CD4-positive, CD25-positive, alpha-beta regulatory T cell (primary cell): ENCODE data around the gene DENND2A. TPM values are rescaled to one million over a fixed set of nuclear protein-coding genes. Genes with fewer than 3 reads are reported as not detected.

ENCODE experiments used
- ATAC-seq, 2 donors: fragments of 150-1000 bp; cut with Tn5 transposase; one replicate each; pipeline ENCODE4 v1.10.0; 2021; ENCODE audit warnings: low read depth in 2 of 2, moderate number of reproducible peaks in 2 of 2, moderate library complexity in 1 of 2
- DNase-seq, 3 donors: peaks; one replicate each; pipeline versions ENCODE4 v3.0.0 to v3.0.0-alpha.2; 2012 to 2022; ENCODE audit warnings: mixed read lengths in 1 of 3
- H3K27ac ChIP-seq: one replicate; pipeline ENCODE4 v1.7.0; 2013; ENCODE audit warnings: mild to moderate bottlenecking, low read length; ENCODE audit not compliant: insufficient read depth, poor library complexity, severe bottlenecking
- H3K27me3 ChIP-seq: one replicate; pipeline ENCODE4 v1.7.0; 2013; ENCODE audit warnings: low read length; ENCODE audit not compliant: control insufficient read depth, insufficient read depth
- H3K36me3 ChIP-seq: one replicate; pipeline ENCODE4 v1.7.0; 2013; ENCODE audit warnings: mild to moderate bottlenecking, low read length, moderate library complexity; ENCODE audit not compliant: control insufficient read depth, insufficient read depth
- H3K4me1 ChIP-seq: 2 replicates; pipeline ENCODE4 v1.7.0; 2013; ENCODE audit warnings: mild to moderate bottlenecking, low read length; ENCODE audit not compliant: insufficient read depth, control insufficient read depth, poor library complexity, severe bottlenecking
- H3K4me3 ChIP-seq: one replicate; pipeline ENCODE4 v1.7.0; 2013; ENCODE audit warnings: low read depth, mild to moderate bottlenecking, low read length, moderate library complexity
- H3K9me3 ChIP-seq, 2 experiments: 1 replicate in 1 of 2; 2 replicates in 1 of 2; pipeline ENCODE4 v1.7.0; 2013; ENCODE audit warnings: low read length in 2 of 2, mild to moderate bottlenecking in 1 of 2, moderate library complexity in 1 of 2; ENCODE audit not compliant: control insufficient read depth in 2 of 2
- H3K27ac Mint-ChIP-seq, 3 donors: one replicate each; pipeline ENCODE4 v1.8.0; 2020 to 2022; ENCODE audit warnings: mild to moderate bottlenecking in 3 of 3, mixed read lengths in 3 of 3, moderate library complexity in 2 of 3
- H3K27me3 Mint-ChIP-seq: one replicate; pipeline ENCODE4 v1.8.0; 2022; ENCODE audit warnings: mild to moderate bottlenecking, mixed read lengths
- H3K36me3 Mint-ChIP-seq: one replicate; pipeline ENCODE4 v1.8.0; 2020; ENCODE audit warnings: mixed read lengths
- H3K4me1 Mint-ChIP-seq, 4 donors: one replicate each; pipeline ENCODE4 v1.8.0; 2020 to 2022; ENCODE audit warnings: mixed read lengths in 4 of 4, mild to moderate bottlenecking in 1 of 4
- H3K4me3 Mint-ChIP-seq, 4 donors: one replicate each; pipeline ENCODE4 v1.8.0; 2020 to 2022; ENCODE audit warnings: mild to moderate bottlenecking in 4 of 4, mixed read lengths in 4 of 4, moderate library complexity in 3 of 4
- H3K9me3 Mint-ChIP-seq, 7 donors: one replicate each; pipeline ENCODE4 v1.8.0; 2020 to 2022; ENCODE audit warnings: mixed read lengths in 7 of 7, mild to moderate bottlenecking in 3 of 7, moderate library complexity in 2 of 7
- polyA plus RNA-seq, 4 donors: library from polyadenylated mRNA; unstranded; fragments of 300-500 nt; fragmentation: Illumina TruSeq; gene quantifications; one replicate each; pipeline ENCODE4 v1.2.3, GENCODE V29; 2021
- total RNA-seq: library from RNA; stranded (reverse); gene quantifications from one replicate; pipeline ENCODE4 v1.2.3, GENCODE V29; 2022

DENND2A gene
- total and polyA plus RNA-seq, 5 donors from 2014 or later, result not detected

DNA sequence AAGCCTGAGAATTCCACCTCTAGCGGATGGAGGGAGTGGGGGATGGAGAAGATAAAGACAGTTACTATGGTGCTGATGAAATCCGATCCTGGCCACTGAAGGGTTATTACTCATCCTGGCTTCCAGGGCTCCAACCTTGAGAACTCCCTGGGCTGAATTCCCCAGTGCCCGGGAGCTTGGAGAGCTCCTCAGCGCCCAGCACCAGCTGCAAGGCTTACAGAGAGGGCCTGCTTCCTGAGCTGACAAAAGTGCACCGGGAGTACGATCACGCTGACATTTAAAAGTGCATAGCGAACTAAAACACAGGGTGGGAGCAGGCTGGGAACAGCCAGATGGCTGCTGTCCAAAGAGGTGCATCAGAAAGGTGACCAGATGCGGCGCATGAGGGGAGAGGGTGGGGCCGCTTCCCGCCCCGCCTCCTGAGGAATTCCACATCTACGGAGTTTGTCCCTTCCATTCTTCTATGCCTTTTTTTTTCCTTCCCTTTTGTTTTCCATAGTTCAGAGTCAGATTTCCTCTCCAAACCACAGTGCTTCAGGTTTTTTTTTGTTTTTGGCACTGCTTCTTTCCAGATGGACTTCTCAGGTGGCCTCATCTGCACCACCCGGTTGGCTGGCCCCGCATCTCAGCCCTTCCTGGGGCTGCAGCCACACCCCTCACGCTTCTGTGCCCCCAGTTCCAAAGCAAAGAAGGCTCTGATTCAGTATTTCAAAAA is 98.9 kb downstream of the DENND2A start:
- DNase-seq (no peak), ATAC-seq (no peak)
- peaks cover 17% of the 10 kb centered on the region for H3K27me3 Mint-ChIP-seq
- Histone ChIP-seq H3K36me3 (no peaks in the 10 kb centered on the region), H3K27me3 (peaks cover 2% of the 10 kb centered on the region), H3K27ac (no peak overlapping the region), H3K4me1 (no peaks in the 10 kb centered on the region), H3K9me3 (no peaks in the 10 kb centered on the region), H3K4me3 (no peak overlapping the region)
- peaks cover 0 to 3% (median 0%) of the 10 kb centered on the region in 7 donors for H3K9me3 Mint-ChIP-seq
- H3K36me3 Mint-ChIP-seq, result no peaks in the 10 kb centered on the region
- peak overlapping the region in 1 of 3 donors; percentile 28 for H3K27ac Mint-ChIP-seq
- no peak overlapping the region for H3K4me3 Mint-ChIP-seq
- H3K4me1 Mint-ChIP-seq, result peaks cover 0 to 4% (median 1%) of the 10 kb centered on the region in 4 donors

DNA sequence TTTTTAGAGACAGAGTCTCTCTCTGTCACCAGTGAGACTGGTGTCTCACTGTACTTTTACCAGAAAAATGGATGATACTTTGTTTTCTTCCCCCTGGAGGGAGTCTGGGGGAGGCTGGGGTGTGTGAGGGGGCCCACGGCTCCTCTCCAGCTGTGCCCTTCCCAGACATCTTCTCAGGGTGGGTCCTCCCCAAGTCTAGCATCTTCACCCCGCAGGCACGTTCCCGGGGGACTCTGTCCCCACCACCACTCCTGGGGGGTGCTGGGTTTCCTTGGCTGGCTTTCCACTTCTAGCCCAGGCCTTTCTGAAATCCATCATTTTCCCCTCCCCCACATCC is 99.5 kb downstream of the DENND2A start:
- H3K27ac Mint-ChIP-seq, result no peak overlapping the region

GRCh38 chr7:140540136-140540777 is 100.4 kb downstream of the DENND2A start:
- H3K36me3 Mint-ChIP-seq, result no peaks in the 10 kb centered on the region

More for the DNA sequence above, 99.5 kb downstream of the DENND2A start:
- Histone ChIP-seq H3K36me3 (no peaks in the 10 kb centered on the region), H3K9me3 (no peaks in the 10 kb centered on the region), H3K27me3 (no peaks in the 10 kb centered on the region), H3K4me1 (no peaks in the 10 kb centered on the region), H3K4me3 (no peak overlapping the region), H3K27ac (no peak overlapping the region)
- no peak overlapping the region for H3K4me3 Mint-ChIP-seq
- H3K36me3 Mint-ChIP-seq, result no peaks in the 10 kb centered on the region
- H3K27me3 Mint-ChIP-seq, result peaks cover 17% of the 10 kb centered on the region
- DNase-seq (no peak), ATAC-seq (no peak)
- peaks cover 0 to 3% (median 0%) of the 10 kb centered on the region in 7 donors for H3K9me3 Mint-ChIP-seq
- H3K4me1 Mint-ChIP-seq, result peaks cover 0 to 4% (median 1%) of the 10 kb centered on the region in 4 donors

DNA sequence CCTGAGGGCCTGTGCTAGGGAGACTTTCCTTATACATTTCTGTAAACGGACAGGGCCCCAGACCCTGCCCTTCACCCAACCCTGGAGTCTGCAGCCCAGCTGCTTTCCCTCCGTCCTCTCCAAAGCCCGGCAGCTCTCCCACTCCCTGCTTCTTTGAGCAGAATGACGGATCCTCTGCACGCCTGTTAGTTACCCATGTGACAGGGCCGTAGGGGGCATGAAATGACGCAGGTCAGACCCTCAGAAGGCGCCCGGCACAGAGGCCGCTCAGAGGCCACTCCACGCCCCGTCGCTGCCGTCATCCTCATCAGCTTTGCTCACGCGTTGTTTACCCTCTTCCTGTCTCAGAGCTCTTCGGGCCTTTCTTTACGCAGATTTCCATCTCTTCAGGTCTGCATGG is 101.2 kb downstream of the DENND2A start:
- Histone ChIP-seq H3K27ac (no peak overlapping the region), H3K36me3 (no peaks in the 10 kb centered on the region), H3K4me1 (no peaks in the 10 kb centered on the region), H3K4me3 (no peak overlapping the region), H3K27me3 (no peaks in the 10 kb centered on the region), H3K9me3 (no peaks in the 10 kb centered on the region)
- DNase-seq (no peak), ATAC-seq (no peak)
- Mint-ChIP-seq H3K9me3 (peaks cover 0 to under 1% (median 0%) of the 10 kb centered on the region in 7 donors), H3K4me1 (peaks cover 0 to 4% (median 1%) of the 10 kb centered on the region in 4 donors), H3K27ac (no peak overlapping the region), H3K27me3 (peaks cover 19% of the 10 kb centered on the region), H3K4me3 (no peak overlapping the region), H3K36me3 (no peaks in the 10 kb centered on the region)

More at GRCh38 chr7:140540136-140540777, 100.4 kb downstream of the DENND2A start:
- Mint-ChIP-seq H3K4me3 (no peak overlapping the region), H3K27ac (no peak overlapping the region), H3K4me1 (peaks cover 0 to 4% (median 1%) of the 10 kb centered on the region in 4 donors), H3K9me3 (peaks cover 0 to 3% (median 0%) of the 10 kb centered on the region in 7 donors), H3K27me3 (peaks cover 13% of the 10 kb centered on the region)
- H3K9me3 ChIP-seq, result no peaks in the 10 kb centered on the region
- no peak for ATAC-seq
- H3K27ac ChIP-seq, result no peak overlapping the region
- no peaks in the 10 kb centered on the region for H3K4me1 ChIP-seq
- DNase-seq, result no peak
- H3K4me3 ChIP-seq, result no peak overlapping the region
- no peaks in the 10 kb centered on the region for H3K27me3 ChIP-seq
- no peaks in the 10 kb centered on the region for H3K36me3 ChIP-seq

DNA sequence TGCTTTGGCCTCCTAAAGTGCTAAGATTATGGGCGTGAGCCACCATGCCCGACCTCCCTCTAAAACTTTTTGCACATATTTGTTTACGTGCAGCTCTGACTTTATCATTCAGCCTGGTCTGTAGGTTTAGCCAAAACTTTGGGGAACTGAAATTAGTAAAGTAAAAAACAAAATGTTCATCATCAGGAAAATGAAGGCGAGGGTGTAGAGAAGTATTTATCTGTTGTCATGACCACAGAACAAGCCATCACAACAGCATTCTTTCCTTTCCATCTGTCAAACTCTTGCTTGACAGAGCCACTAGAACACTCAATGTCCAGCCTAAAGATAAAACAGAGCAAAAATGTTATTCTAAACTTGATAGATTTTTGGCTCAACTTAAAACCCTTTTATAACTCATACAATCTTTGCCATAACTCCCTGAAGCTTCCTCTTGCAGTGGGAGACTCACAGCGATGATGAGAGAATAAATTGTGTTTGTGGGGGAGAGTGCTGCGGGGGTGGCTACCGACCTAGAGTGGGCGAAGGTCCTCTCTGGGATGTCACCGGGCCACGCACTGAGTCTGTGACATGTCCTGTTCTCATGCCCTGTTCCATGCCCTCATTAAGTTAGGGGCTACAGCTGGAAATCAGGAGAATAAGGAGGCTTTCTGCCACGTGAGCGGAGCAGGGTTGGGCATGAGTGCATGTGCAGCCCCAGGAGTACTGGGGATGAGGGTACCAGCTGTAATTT is 102.7 kb downstream of the DENND2A start:
- peak overlapping the region in 1 of 3 donors; percentile 71 for H3K27ac Mint-ChIP-seq
- no peak for DNase-seq
- Histone ChIP-seq H3K4me1 (no peaks in the 10 kb centered on the region), H3K36me3 (no peaks in the 10 kb centered on the region), H3K27me3 (no peaks in the 10 kb centered on the region), H3K4me3 (no peak overlapping the region), H3K9me3 (no peaks in the 10 kb centered on the region), H3K27ac (no peak overlapping the region)
- H3K4me1 Mint-ChIP-seq, result peaks cover 0 to 4% (median 1%) of the 10 kb centered on the region in 4 donors
- H3K4me3 Mint-ChIP-seq, result no peak overlapping the region
- ATAC-seq, result no peak
- peaks cover 22% of the 10 kb centered on the region for H3K27me3 Mint-ChIP-seq
- H3K36me3 Mint-ChIP-seq, result no peaks in the 10 kb centered on the region
- no peaks in the 10 kb centered on the region for H3K9me3 Mint-ChIP-seq

- peaks cover 17% of the 10 kb centered on the region for H3K27me3 Mint-ChIP-seq
- H3K4me1 Mint-ChIP-seq, result no peaks in the 10 kb centered on the region
- no peaks in the 10 kb centered on the region for H3K27me3 ChIP-seq
- H3K4me3 ChIP-seq, result no peak overlapping the region
- H3K9me3 Mint-ChIP-seq, result no peaks in the 10 kb centered on the region
- no peaks in the 10 kb centered on the region for H3K36me3 Mint-ChIP-seq
- no peaks in the 10 kb centered on the region for H3K4me1 ChIP-seq
- H3K9me3 ChIP-seq, result no peaks in the 10 kb centered on the region
- H3K36me3 ChIP-seq, result no peaks in the 10 kb centered on the region
- no peak overlapping the region for H3K4me3 Mint-ChIP-seq
- ATAC-seq (no peak), DNase-seq (no peak)
- H3K27ac ChIP-seq, result no peak overlapping the region
- no peak overlapping the region for H3K27ac Mint-ChIP-seq
Measured at GRCh38 chr7:140534743-140535142, 105.9 kb downstream of the DENND2A start.

GRCh38 chr7:140533394-140533872 is 107.2 kb downstream of the DENND2A start:
- Mint-ChIP-seq H3K9me3 (no peaks in the 10 kb centered on the region), H3K27ac (no peak overlapping the region), H3K27me3 (peaks cover 17% of the 10 kb centered on the region), H3K4me1 (no peaks in the 10 kb centered on the region), H3K4me3 (no peak overlapping the region), H3K36me3 (no peaks in the 10 kb centered on the region)
- Histone ChIP-seq H3K36me3 (no peaks in the 10 kb centered on the region), H3K4me3 (no peak overlapping the region), H3K27ac (no peak overlapping the region), H3K27me3 (no peaks in the 10 kb centered on the region), H3K4me1 (no peaks in the 10 kb centered on the region), H3K9me3 (no peaks in the 10 kb centered on the region)
- no peak for DNase-seq
- no peak for ATAC-seq
